ENCODE results near the gene OR7G2.

Gene OR7G2
- 0 reads per million in 3 donors for total RNA-seq

DNA sequence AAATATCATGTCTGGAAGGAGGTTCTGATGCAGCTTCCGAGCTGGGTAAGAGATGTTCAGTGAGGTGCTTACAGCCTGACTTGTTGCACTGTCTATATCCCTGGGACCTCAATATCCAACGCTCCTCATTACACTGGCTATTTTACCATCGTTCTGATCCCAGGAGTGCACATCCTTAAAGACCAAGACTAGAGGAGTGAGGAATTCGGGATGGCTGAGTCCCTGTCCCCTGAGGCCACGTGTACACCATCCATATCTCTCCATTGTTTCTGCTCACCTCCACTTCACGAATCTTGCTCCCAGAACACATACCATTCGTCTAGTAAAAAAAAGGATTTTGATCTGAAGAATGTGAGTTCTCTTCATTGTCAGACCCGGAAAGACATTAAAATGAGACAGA, at the start of gene OR7G2:
Gene OR7G2, minus strand, starts transcription at position 101 of the 400 bp plus-strand sequence. CDS start 4,232 bp downstream, outside the sequence.
- no peak within 1 kb of the TSS for H3K4me3 ChIP-seq (ENCODE audit: insufficient read depth, low read depth, low read length, poor library complexity, severe bottlenecking)
- no peak within 1 kb of the TSS for H3K27ac ChIP-seq (ENCODE audit: insufficient read depth, low read length, poor library complexity, severe bottlenecking)
- no peaks in the 10 kb centered on the region for H3K27me3 ChIP-seq (replicated peaks; ENCODE audit: control insufficient read depth, insufficient read depth, low read length, poor library complexity, severe bottlenecking)
- no peaks in the 10 kb centered on the region for H3K4me1 ChIP-seq (ENCODE audit: control insufficient read depth, insufficient read depth, low read length, poor library complexity, severe bottlenecking)
- no peaks in the 10 kb centered on the region for H3K9me3 ChIP-seq (ENCODE audit: control insufficient read depth, low read length)
- DNase-seq: no peak
- H3K36me3 ChIP-seq (ENCODE audit: control insufficient read depth, insufficient read depth, low read length): no peaks in the 10 kb centered on the region

DNA sequence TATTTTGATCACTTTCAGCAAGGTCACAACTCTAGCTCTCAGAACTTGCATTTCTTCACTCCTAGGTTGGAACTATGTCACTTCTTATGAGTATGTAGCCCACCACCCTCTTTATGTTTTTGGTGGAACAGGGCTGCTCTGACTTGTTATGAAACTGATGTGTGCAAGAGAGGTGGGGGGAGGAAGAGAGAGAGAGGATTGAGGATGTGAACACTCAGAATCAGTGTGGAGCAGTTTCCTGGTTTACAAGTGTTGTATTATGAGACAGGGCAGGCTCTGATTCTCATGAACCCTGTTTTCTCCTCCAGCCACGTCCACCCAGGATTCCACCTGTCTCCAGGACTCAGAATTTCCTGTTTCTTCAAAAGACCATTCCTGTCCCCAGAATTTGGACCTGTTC, 49.0 kb upstream of the OR7G2 start:
- peaks cover 4% of the 10 kb centered on the region for H3K9me3 ChIP-seq (ENCODE audit: control insufficient read depth, low read length)
- H3K27me3 ChIP-seq (replicated peaks; ENCODE audit: control insufficient read depth, insufficient read depth, low read length, poor library complexity, severe bottlenecking): no peaks in the 10 kb centered on the region
- DNase-seq: no peak
- H3K4me3 ChIP-seq (ENCODE audit: insufficient read depth, low read depth, low read length, poor library complexity, severe bottlenecking): no peak overlapping the region
- H3K27ac ChIP-seq (ENCODE audit: insufficient read depth, low read length, poor library complexity, severe bottlenecking): no peak overlapping the region
- peaks cover 69% of the 10 kb centered on the region for H3K36me3 ChIP-seq (ENCODE audit: control insufficient read depth, insufficient read depth, low read length)
- H3K4me1 ChIP-seq (ENCODE audit: control insufficient read depth, insufficient read depth, low read length, poor library complexity, severe bottlenecking): no peaks in the 10 kb centered on the region

DNA sequence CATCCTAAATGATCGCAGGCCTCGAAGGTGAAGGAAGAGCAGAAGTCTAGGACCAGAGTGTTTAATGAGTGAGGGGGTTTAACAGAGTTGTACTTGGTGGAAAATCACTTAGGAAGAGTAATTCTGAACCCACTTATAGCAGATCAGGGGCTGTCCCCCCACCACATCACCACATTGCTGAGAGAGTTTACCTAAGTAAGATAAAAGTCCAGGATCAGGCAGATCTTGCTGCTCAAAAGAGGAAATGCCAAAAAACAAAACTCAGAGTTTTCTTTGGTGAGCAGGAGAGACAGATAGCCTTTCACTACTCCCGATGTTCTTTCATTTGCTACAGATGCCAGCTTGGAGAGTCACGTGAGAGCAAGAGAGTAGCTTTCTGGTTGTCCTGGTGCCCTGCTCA, 48.3 kb upstream of the OR7G2 start:
- no peak overlapping the region for H3K4me3 ChIP-seq (ENCODE audit: insufficient read depth, low read depth, low read length, poor library complexity, severe bottlenecking)
- peaks cover 62% of the 10 kb centered on the region for H3K36me3 ChIP-seq (ENCODE audit: control insufficient read depth, insufficient read depth, low read length)
- no peak for DNase-seq
- H3K27me3 ChIP-seq (replicated peaks; ENCODE audit: control insufficient read depth, insufficient read depth, low read length, poor library complexity, severe bottlenecking): no peaks in the 10 kb centered on the region
- peaks cover 4% of the 10 kb centered on the region for H3K9me3 ChIP-seq (ENCODE audit: control insufficient read depth, low read length)
- no peak overlapping the region for H3K27ac ChIP-seq (ENCODE audit: insufficient read depth, low read length, poor library complexity, severe bottlenecking)
- no peaks in the 10 kb centered on the region for H3K4me1 ChIP-seq (ENCODE audit: control insufficient read depth, insufficient read depth, low read length, poor library complexity, severe bottlenecking)

DNA sequence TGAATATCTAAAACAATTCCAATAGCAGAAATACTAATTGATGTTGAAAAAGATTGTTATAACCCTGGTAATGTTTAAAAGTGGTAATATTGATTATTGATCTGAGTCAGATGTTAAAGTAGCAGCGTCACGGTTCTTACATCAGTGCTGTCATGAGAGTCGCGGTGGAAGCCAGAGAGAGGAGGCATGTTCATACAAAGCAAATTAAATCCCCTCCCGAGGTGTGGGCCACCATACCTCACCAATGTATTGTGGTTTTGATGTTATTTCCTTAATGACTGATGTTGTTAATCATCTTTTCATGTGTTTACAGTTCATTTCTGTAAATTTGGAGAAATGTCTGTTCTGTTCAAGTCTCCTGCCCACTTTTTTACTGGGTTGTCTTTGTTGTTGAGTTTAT, 44.1 kb upstream of the OR7G2 start:
- peaks cover 4% of the 10 kb centered on the region for H3K9me3 ChIP-seq (ENCODE audit: control insufficient read depth, low read length)
- H3K36me3 ChIP-seq (ENCODE audit: control insufficient read depth, insufficient read depth, low read length): peaks cover 21% of the 10 kb centered on the region
- no peak overlapping the region for H3K27ac ChIP-seq (ENCODE audit: insufficient read depth, low read length, poor library complexity, severe bottlenecking)
- no peaks in the 10 kb centered on the region for H3K27me3 ChIP-seq (replicated peaks; ENCODE audit: control insufficient read depth, insufficient read depth, low read length, poor library complexity, severe bottlenecking)
- H3K4me3 ChIP-seq (ENCODE audit: insufficient read depth, low read depth, low read length, poor library complexity, severe bottlenecking): no peak overlapping the region
- DNase-seq: no peak
- no peaks in the 10 kb centered on the region for H3K4me1 ChIP-seq (ENCODE audit: control insufficient read depth, insufficient read depth, low read length, poor library complexity, severe bottlenecking)

DNA sequence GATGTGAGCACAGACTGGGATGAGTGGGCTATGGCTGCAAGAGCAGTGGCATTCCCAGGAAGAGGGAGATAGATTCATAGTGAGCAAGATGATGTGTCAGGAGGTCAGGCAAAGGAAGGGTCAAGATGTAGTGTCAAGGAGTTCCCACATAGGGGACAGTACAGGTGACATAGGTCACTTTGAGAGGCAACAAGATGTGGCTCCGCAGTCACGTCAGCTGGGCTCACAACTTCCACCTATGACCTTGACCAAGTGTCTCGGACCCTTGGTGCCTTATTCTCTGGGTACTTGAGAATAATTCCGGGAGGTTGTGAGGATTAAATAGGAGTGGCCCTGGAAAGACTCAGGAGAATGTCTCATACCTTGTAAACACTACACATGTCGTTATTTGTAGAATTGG, 43.4 kb upstream of the OR7G2 start:
- no peak for DNase-seq
- no peak overlapping the region for H3K27ac ChIP-seq (ENCODE audit: insufficient read depth, low read length, poor library complexity, severe bottlenecking)
- H3K4me1 ChIP-seq (ENCODE audit: control insufficient read depth, insufficient read depth, low read length, poor library complexity, severe bottlenecking): no peaks in the 10 kb centered on the region
- H3K9me3 ChIP-seq (ENCODE audit: control insufficient read depth, low read length): peaks cover 4% of the 10 kb centered on the region
- no peaks in the 10 kb centered on the region for H3K27me3 ChIP-seq (replicated peaks; ENCODE audit: control insufficient read depth, insufficient read depth, low read length, poor library complexity, severe bottlenecking)
- H3K4me3 ChIP-seq (ENCODE audit: insufficient read depth, low read depth, low read length, poor library complexity, severe bottlenecking): no peak overlapping the region
- H3K36me3 ChIP-seq (ENCODE audit: control insufficient read depth, insufficient read depth, low read length): peaks cover 15% of the 10 kb centered on the region

DNA sequence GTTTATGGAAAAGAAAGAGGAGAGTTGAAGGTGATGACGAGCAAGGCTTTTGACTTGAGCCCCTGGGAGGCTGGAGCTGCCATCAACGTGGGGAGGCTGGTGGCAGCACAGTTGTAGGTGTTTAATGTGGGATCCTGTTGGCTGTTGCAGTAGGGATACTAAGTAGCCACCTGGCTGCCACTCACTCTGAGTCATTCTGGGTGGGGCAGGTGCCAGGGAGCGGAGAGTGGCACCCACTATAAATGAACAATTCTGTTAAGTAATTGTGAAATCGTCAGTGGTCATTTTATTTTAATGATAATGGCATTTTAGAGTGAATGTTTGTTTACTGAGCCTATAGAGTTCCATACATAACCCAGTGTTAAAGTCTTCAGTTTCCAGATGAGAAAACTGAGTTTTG, 42.7 kb upstream of the OR7G2 start:
- Histone ChIP-seq H3K4me1 (ENCODE audit: control insufficient read depth, insufficient read depth, low read length, poor library complexity, severe bottlenecking) (no peaks in the 10 kb centered on the region), H3K4me3 (ENCODE audit: insufficient read depth, low read depth, low read length, poor library complexity, severe bottlenecking) (no peak overlapping the region), H3K9me3 (ENCODE audit: control insufficient read depth, low read length) (peaks cover 9% of the 10 kb centered on the region), H3K36me3 (ENCODE audit: control insufficient read depth, insufficient read depth, low read length) (peaks cover 8% of the 10 kb centered on the region), H3K27ac (ENCODE audit: insufficient read depth, low read length, poor library complexity, severe bottlenecking) (no peak overlapping the region), H3K27me3 (replicated peaks; ENCODE audit: control insufficient read depth, insufficient read depth, low read length, poor library complexity, severe bottlenecking) (no peaks in the 10 kb centered on the region)
- no peak for DNase-seq

DNA sequence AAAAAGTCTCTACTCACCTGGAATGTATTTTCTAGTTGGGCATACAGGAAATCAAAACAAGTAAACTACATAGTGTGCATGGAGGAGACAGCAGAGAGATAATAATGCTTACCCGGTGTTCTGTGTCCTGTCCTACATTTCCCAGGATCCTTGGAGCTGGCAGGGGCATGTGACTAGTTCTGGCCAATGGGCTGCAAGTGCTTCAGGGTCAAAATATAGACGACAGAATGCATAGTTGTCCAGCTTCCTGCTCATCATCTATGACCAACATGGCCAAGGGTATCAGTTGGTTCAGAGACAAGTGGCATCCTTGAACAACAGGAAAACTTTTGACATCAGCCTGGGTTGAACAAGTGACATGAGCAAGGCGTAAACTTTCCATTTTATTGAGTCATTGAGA, 41.4 kb upstream of the OR7G2 start:
- Histone ChIP-seq H3K9me3 (ENCODE audit: control insufficient read depth, low read length) (peaks cover 15% of the 10 kb centered on the region), H3K27ac (ENCODE audit: insufficient read depth, low read length, poor library complexity, severe bottlenecking) (no peak overlapping the region), H3K27me3 (replicated peaks; ENCODE audit: control insufficient read depth, insufficient read depth, low read length, poor library complexity, severe bottlenecking) (no peaks in the 10 kb centered on the region), H3K36me3 (ENCODE audit: control insufficient read depth, insufficient read depth, low read length) (peaks cover 13% of the 10 kb centered on the region), H3K4me3 (ENCODE audit: insufficient read depth, low read depth, low read length, poor library complexity, severe bottlenecking) (no peak overlapping the region), H3K4me1 (ENCODE audit: control insufficient read depth, insufficient read depth, low read length, poor library complexity, severe bottlenecking) (no peaks in the 10 kb centered on the region)
- DNase-seq: no peak

DNA sequence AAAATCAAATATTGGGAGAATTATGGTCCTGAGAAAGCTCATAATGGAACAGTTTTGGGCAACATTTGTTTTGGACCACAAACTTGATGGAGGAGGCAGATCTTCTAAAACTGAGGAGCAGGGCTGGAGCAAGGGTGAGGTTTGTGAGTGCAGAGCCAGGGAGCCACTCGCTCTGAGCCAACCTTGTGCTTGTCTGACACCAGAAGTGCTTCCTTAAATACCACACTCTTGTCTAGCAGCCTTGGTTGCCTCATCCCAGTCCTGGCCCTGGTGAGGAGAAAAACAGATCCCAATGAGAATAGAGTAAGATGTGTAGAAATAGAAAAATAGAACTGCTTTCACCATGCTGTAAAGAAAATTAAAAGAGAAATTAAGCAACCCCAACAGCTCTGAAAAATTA, 39.6 kb upstream of the OR7G2 start:
- Histone ChIP-seq H3K27me3 (replicated peaks; ENCODE audit: control insufficient read depth, insufficient read depth, low read length, poor library complexity, severe bottlenecking) (no peaks in the 10 kb centered on the region), H3K36me3 (ENCODE audit: control insufficient read depth, insufficient read depth, low read length) (peaks cover 5% of the 10 kb centered on the region), H3K9me3 (ENCODE audit: control insufficient read depth, low read length) (peaks cover 11% of the 10 kb centered on the region), H3K4me1 (ENCODE audit: control insufficient read depth, insufficient read depth, low read length, poor library complexity, severe bottlenecking) (peaks cover under 1% of the 10 kb centered on the region), H3K27ac (ENCODE audit: insufficient read depth, low read length, poor library complexity, severe bottlenecking) (no peak overlapping the region), H3K4me3 (ENCODE audit: insufficient read depth, low read depth, low read length, poor library complexity, severe bottlenecking) (no peak overlapping the region)
- no peak for DNase-seq

DNA sequence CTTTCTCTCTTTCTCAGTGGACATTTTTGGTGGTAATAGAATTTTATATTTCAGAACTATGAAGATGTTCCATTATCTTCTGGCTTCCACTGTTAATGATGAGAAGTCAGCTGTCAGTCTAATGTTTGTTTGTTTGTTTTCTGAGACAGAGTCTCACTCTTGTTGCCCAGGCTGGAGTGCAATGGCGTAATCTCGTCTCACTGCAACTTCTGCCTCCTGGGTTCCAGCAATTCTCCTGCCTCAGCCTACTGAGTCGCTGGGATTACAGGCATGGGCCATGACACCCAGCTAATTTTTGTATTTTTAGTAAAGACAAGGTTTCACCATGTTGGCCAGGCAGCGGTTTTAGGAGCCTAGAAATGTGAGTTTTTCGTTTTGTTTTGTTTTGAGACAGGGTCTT, 37.6 kb upstream of the OR7G2 start:
- H3K36me3 ChIP-seq (ENCODE audit: control insufficient read depth, insufficient read depth, low read length): peaks cover 5% of the 10 kb centered on the region
- peaks cover 11% of the 10 kb centered on the region for H3K9me3 ChIP-seq (ENCODE audit: control insufficient read depth, low read length)
- H3K27ac ChIP-seq (ENCODE audit: insufficient read depth, low read length, poor library complexity, severe bottlenecking): no peak overlapping the region
- DNase-seq: no peak
- no peaks in the 10 kb centered on the region for H3K27me3 ChIP-seq (replicated peaks; ENCODE audit: control insufficient read depth, insufficient read depth, low read length, poor library complexity, severe bottlenecking)
- H3K4me3 ChIP-seq (ENCODE audit: insufficient read depth, low read depth, low read length, poor library complexity, severe bottlenecking): no peak overlapping the region
- H3K4me1 ChIP-seq (ENCODE audit: control insufficient read depth, insufficient read depth, low read length, poor library complexity, severe bottlenecking): peaks cover 12% of the 10 kb centered on the region

DNA sequence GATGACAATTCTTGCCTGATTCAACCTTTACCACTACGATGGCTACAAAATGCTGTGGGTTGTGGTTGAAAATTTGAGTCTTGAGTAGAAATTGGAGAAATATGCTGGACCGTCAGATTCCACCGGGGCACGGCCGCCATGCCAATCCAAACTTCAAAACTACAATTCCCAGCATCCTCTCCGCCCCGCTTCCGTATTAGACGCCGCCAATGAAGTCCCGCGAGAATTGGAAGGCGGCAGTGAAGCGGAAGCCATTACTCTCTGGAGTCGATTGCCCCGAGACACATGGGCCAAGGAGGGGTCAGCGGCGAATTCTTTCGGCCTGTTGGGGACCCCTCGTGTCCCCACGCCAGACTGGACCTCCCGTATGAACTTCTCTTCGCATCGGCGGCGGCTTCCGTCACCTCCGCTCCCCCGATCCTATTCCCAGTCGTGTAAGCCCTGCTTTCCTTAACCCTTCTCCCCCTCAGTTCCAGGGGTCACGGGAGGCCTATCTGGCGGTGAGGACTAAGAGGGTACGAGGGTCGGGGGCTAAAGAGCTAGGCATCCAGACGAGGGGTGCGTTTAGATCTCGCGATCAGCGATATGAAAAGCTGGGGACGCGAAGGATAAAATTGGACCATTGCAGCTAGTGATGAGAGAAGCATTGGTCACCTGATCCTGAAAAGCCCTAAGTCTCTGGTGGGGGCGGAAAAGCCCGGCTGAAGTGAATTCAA, 33.0 kb upstream of the OR7G2 start, which contains the start of gene ZNF317:
Gene ZNF317, plus strand, starts transcription at position 239 of the 716 bp plus-strand sequence. CDS start 15,620 bp downstream, outside the sequence.
- H3K4me1 ChIP-seq (ENCODE audit: control insufficient read depth, insufficient read depth, low read length, poor library complexity, severe bottlenecking): peaks cover 14% of the 10 kb centered on the region

More for the DNA sequence above, 33.0 kb upstream of the OR7G2 start, which contains the start of gene ZNF317:
- H3K4me3 ChIP-seq (ENCODE audit: insufficient read depth, low read depth, low read length, poor library complexity, severe bottlenecking): peak within 1 kb of the TSS; percentile 77
- peak within 1 kb of the TSS; percentile 82 for H3K27ac ChIP-seq (ENCODE audit: insufficient read depth, low read length, poor library complexity, severe bottlenecking)
- peak; percentile 71 to 88 (median 81) for DNase-seq
- H3K36me3 ChIP-seq (ENCODE audit: control insufficient read depth, insufficient read depth, low read length): peaks cover 5% of the 10 kb centered on the region
- H3K9me3 ChIP-seq (ENCODE audit: control insufficient read depth, low read length): peaks cover 9% of the 10 kb centered on the region
- no peaks in the 10 kb centered on the region for H3K27me3 ChIP-seq (replicated peaks; ENCODE audit: control insufficient read depth, insufficient read depth, low read length, poor library complexity, severe bottlenecking)
